HG03139 (cell line): Measurements from ENCODE around the gene ZBTB45.
A peak's percentile ranks its signal among the peaks of the same experiment; 100 is the strongest.

Experiments
- ATAC-seq: cut with Tn5 transposase; IDR thresholded peaks from one replicate; pipeline ENCODE4 v1.9.1; 2021; ENCODE audit not compliant: unreplicated experiment

ZBTB45 gene

GRCh38 chr19:58555369-58555885 is 35.8 kb upstream of the ZBTB45 start:
- ATAC-seq, result no peak

- no peak for ATAC-seq
Observed at GRCh38 chr19:58554494-58555368, 35.1 kb upstream of the ZBTB45 start, which contains the start of gene CHMP2A. CHMP2A (minus strand) TSS chr19:58555105; CDS start chr19:58554212, 893 bp downstream.

GRCh38 chr19:58553799-58554493 is 34.3 kb upstream of the ZBTB45 start:
- no peak for ATAC-seq

GRCh38 chr19:58552655-58553054 is 33.0 kb upstream of the ZBTB45 start:
- no peak for ATAC-seq

- no peak for ATAC-seq
Observed at GRCh38 chr19:58551577-58552471, 32.2 kb upstream of the ZBTB45 start.

- ATAC-seq, result no peak
Observed at GRCh38 chr19:58551123-58551497, 31.5 kb upstream of the ZBTB45 start.

- ATAC-seq, result no peak
Observed at GRCh38 chr19:58550362-58551122, 30.9 kb upstream of the ZBTB45 start.

- no peak for ATAC-seq
Observed at GRCh38 chr19:58549664-58550361, 30.2 kb upstream of the ZBTB45 start.

GRCh38 chr19:58548859-58549663 is 29.5 kb upstream of the ZBTB45 start:
- ATAC-seq, result no peak

GRCh38 chr19:58547323-58548312 is 28.0 kb upstream of the ZBTB45 start:
- no peak for ATAC-seq

GRCh38 chr19:58546019-58546530 is 26.5 kb upstream of the ZBTB45 start:
- no peak for ATAC-seq

- ATAC-seq, result no peak
Observed at GRCh38 chr19:58545286-58546018, 25.8 kb upstream of the ZBTB45 start.

- peak; percentile 34 for ATAC-seq
Observed at GRCh38 chr19:58544591-58545285, 25.1 kb upstream of the ZBTB45 start.

GRCh38 chr19:58543826-58544590 is 24.4 kb upstream of the ZBTB45 start, which contains the start of gene TRIM28:
TRIM28 (plus strand) TSS chr19:58544064; CDS start chr19:58544758, 694 bp downstream.
- peak; percentile 72 for ATAC-seq
